Testis (tissue), 5 donors: ENCODE results near the gene MEA1. TPM values are rescaled to one million over a fixed set of nuclear protein-coding genes. Genes with fewer than 3 reads are reported as not detected.

Source experiments
- DNase-seq: peaks from one replicate; pipeline ENCODE4 v3.0.0-alpha.2; 2019
- H3K27ac ChIP-seq, 2 donors: fragments of 200-600 bp; sonication (generic); one replicate each; pipeline ENCODE4 v1.5.1; 2019
- H3K27me3 ChIP-seq: fragments of 200-600 bp; sonication (generic); one replicate; pipeline ENCODE4 v1.5.1; 2019
- H3K36me3 ChIP-seq: fragments of 200-600 bp; sonication (generic); one replicate; pipeline ENCODE4 v1.5.1; 2017; ENCODE audit warnings: low read depth; ENCODE audit errors: missing control alignments
- H3K4me1 ChIP-seq: fragments of 200-600 bp; sonication (generic); one replicate; pipeline ENCODE4 v1.5.1; 2019
- H3K4me3 ChIP-seq, 2 donors: fragments of 200-600 bp; sonication (generic); one replicate each; pipeline ENCODE4 v1.5.1; 2017 to 2019
- H3K9me3 ChIP-seq: fragments of 200-600 bp; sonication (generic); one replicate; pipeline ENCODE4 v1.5.1; 2017
- POLR2A ChIP-seq: fragments of 450-650 bp; IDR thresholded peaks from one replicate; pipeline ENCODE4 v1.6.1; 2017; ENCODE audit warnings: antibody characterized with exemption, mild to moderate bottlenecking, moderate library complexity
- WGBS, 2 donors: methylation state at CpG; one replicate each; pipeline ENCODE4 v1.1.5; 2018; 5-methylcytosine and 5-hydroxymethylcytosine counted together
- intact Hi-C: fragments of 100-400 bp; cut with DNase I; formaldehyde crosslinking; loops from one replicate; pipeline ENCODE4 v1.15.1; 2023; ENCODE audit warnings: low total_unique reads
- long read RNA-seq, 2 donors: transcript quantifications; one replicate each; lab custom pipeline, GENCODE V29; 2026
- polyA plus RNA-seq: library from polyadenylated mRNA; stranded (reverse); fragments of 350-450 nt; fragmentation: Illumina TruSeq; extraction: RNeasy Lipid Tissue Mini Kit (QIAGEN cat#74804); gene quantifications from one replicate; pipeline ENCODE4 v1.2.3, GENCODE V29; 2014; ENCODE audit warnings: low read depth, low replicate concordance; ENCODE audit not compliant: insufficient read depth
- total RNA-seq, 2 donors: library from RNA; depleted of rRNA; stranded (reverse); fragments of >200 nt; gene quantifications; one replicate each; pipeline ENCODE4 v1.2.3, GENCODE V29; 2016
- TF ChIP-seq, protein P1 (sequence below), 3 experiments: fragments of 450-650 bp in 2 of 3; fragments of 200-600 bp in 1 of 3; sonication (generic) in 1 of 3; IDR thresholded peaks; one replicate each; pipeline ENCODE4 v1.5.1; 2016 to 2019; ENCODE audit warnings: antibody characterized with exemption in 3 of 3, mild to moderate bottlenecking in 2 of 3, moderate library complexity in 1 of 3

MEA1 gene
- total RNA-seq, result 100 to 1,000 TPM; 132 to 175 TPM
- polyA plus RNA-seq, result 522 TPM
- long read RNA-seq, donor 1, transcript MEA1-204 (4 exons, 1,004 nt), result major isoform, 53 of 248 reads
- long read RNA-seq, donor 1, transcript MEA1-201 (4 exons, 1,089 nt), result minor isoform, 5 of 248 reads
- long read RNA-seq, donor 1, transcript MEA1-202 (3 exons, 2,152 nt), result minor isoform, 36 of 248 reads
- long read RNA-seq, donor 1, partial matches to known transcripts, result 154 of 248 reads
- long read RNA-seq, donor 1, other reads (novel, unspliced or antisense), result 0 of 248 reads
- long read RNA-seq, donor 2, transcript MEA1-204 (4 exons, 1,004 nt), result major isoform, 35 of 59 reads
- long read RNA-seq, donor 2, transcript MEA1-202 (3 exons, 2,152 nt), result minor isoform, 13 of 59 reads
- long read RNA-seq, donor 2, partial matches to known transcripts, result 10 of 59 reads
- long read RNA-seq, donor 2, other reads (novel, unspliced or antisense), result 0 of 59 reads

DNA sequence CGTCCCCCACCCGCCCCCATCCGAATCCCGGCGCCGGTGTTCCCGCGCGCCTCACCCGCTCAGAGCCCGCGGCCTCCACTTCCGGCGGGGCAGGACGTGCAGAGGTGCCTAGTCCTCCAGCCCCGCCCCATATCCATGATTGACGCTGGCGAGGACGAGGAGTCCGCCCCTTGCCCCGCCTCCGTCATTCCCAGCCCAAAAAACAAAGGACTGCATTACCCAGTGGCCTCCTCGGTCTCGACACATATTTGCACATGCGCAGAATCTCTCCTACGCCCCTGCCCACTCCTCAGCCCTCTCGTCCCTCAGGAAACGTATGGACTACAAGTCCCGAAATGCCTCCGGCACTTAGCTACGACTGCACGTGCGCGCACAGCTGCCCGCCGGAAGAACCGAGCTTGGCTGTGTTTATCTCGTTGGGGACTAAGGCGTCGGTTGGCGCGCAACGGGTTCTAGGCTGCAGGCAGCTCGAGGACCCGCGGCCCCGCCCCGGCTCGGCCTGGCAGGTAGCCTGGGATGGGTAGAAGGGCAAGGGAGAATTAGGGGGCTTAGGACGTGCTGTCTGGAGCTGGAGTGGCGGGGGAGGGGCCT, at the start of gene MEA1, which contains the start of gene KLHDC3:
Gene MEA1 (minus strand): TSS at position 104 of the 591 bp plus-strand sequence. CDS start 133 bp downstream, outside the sequence.
Gene KLHDC3 (plus strand): TSS at position 407 of the 591 bp plus-strand sequence. CDS start 2,944 bp downstream, outside the sequence.
- Histone ChIP-seq H3K4me3 (peak within 1 kb of the TSS; percentile 66 to 93), H3K36me3 (no peaks in the 10 kb centered on the region), H3K27ac (peak within 1 kb of the TSS; percentile 76), H3K9me3 (no peaks in the 10 kb centered on the region), H3K27me3 (no peaks in the 10 kb centered on the region), H3K4me1 (peaks cover 32% of the 10 kb centered on the region)
- intact Hi-C loops, result loop anchor here (5.0 kb wide), 1 partner anchor 128 kb away; no protein-coding TSS in a partner anchor
- peak; percentile 16 for TF ChIP-seq POLR2A
- TF ChIP-seq, protein P1, sequence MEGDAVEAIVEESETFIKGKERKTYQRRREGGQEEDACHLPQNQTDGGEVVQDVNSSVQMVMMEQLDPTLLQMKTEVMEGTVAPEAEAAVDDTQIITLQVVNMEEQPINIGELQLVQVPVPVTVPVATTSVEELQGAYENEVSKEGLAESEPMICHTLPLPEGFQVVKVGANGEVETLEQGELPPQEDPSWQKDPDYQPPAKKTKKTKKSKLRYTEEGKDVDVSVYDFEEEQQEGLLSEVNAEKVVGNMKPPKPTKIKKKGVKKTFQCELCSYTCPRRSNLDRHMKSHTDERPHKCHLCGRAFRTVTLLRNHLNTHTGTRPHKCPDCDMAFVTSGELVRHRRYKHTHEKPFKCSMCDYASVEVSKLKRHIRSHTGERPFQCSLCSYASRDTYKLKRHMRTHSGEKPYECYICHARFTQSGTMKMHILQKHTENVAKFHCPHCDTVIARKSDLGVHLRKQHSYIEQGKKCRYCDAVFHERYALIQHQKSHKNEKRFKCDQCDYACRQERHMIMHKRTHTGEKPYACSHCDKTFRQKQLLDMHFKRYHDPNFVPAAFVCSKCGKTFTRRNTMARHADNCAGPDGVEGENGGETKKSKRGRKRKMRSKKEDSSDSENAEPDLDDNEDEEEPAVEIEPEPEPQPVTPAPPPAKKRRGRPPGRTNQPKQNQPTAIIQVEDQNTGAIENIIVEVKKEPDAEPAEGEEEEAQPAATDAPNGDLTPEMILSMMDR (IDR thresholded peaks at IDR 0.05), result no peak
- peak; percentile 100 for DNase-seq
- WGBS, 2 donors, result 0% methylated on average over 36 to 50 of the region's 51 CpGs

DNA sequence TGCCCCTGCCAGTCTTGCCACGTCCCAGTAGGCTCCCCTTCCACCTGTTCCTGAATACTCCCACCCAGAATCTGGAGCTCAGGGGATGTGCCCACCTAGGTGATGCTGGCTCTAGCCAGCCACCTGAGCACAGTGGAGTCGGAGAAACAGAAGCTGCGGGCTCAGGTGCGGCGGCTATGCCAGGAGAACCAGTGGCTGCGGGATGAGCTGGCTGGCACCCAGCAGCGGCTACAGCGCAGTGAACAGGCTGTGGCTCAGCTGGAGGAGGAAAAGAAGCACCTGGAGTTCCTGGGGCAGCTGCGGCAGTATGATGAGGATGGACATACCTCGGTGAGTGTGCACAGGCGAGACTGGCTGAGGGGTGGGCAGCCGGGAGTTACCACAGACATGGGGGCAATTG, 49.1 kb upstream of the MEA1 start:
- Histone ChIP-seq H3K4me1 (peaks cover 20% of the 10 kb centered on the region), H3K36me3 (no peaks in the 10 kb centered on the region), H3K27me3 (no peaks in the 10 kb centered on the region), H3K27ac (no peak overlapping the region), H3K4me3 (no peak overlapping the region), H3K9me3 (no peaks in the 10 kb centered on the region)
- intact Hi-C loops, result no loop called here
- TF ChIP-seq POLR2A, result no peak
- TF ChIP-seq, protein P1 (IDR thresholded peaks at IDR 0.05), result no peak
- WGBS, 2 donors, result 91 to 95% methylated on average over 11 to 12 of the region's 12 CpGs
- DNase-seq, result no peak

DNA sequence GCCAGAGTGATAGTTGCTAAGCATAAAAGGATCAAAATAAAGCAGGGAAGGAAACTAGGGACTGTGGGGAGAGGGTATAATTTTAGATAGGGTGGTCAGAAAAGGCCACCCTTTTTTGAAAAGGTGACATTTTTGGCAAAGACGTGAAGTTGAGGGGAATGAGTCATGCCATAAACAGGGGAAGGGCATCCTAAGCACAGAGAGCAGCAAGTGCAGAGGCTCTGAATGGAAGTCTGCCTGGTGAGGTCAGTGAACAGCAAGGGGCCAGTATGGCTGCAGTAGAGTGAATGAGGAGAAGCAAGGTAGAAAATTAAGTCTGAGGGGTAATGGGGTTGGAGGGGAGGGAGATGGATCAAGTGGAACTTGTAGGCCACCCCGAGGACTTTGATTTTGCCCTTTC, 48.1 kb upstream of the MEA1 start:
- no peaks in the 10 kb centered on the region for H3K36me3 ChIP-seq
- no peaks in the 10 kb centered on the region for H3K27me3 ChIP-seq
- peaks cover 20% of the 10 kb centered on the region for H3K4me1 ChIP-seq
- DNase-seq, result no peak
- WGBS, 2 donors, result 76 to 82% methylated on average over 2 of the region's 2 CpGs
- no peak overlapping the region for H3K27ac ChIP-seq
- no peaks in the 10 kb centered on the region for H3K9me3 ChIP-seq
- intact Hi-C loops, result no loop called here
- no peak overlapping the region for H3K4me3 ChIP-seq
- no peak for TF ChIP-seq POLR2A
- TF ChIP-seq, protein P1 (IDR thresholded peaks at IDR 0.05), result no peak

DNA sequence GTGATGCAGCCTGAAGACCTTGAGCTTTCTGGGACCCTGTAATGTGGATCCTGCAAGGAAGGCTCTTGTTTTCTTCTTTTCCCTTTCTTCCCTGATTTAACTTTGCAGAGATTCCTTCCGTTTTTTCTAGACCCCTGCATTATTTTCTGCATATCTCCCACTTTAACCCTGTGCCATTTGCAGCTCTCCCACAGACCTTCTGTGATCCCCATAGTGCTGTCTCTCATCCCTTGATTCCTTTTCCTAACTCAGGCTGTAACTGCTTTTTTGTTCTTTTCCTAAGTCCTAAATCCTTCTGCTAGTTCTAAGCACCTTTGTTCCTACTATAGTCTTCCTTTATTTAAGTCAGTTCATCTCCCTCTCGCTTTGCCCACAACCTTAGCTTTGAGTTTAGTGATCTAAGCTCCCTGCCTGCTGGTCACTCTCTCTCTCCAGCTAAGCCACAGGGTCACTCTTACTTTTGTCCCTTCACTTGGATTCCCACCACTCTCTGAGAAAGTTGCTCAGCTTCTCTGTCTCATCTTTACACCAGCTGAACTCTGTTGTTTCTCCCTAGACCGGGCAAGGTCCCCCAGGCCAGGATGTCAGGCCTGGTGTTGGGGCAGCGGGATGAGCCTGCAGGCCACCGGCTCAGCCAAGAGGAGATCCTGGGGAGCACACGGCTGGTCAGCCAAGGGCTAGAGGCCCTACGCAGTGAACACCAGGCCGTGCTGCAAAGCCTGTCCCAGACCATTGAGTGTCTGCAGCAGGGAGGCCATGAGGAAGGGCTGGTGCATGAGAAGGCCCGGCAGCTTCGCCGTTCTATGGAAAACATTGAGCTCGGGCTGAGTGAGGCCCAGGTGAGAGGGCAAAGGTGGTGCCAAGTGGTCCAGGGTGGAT, 47.2 kb upstream of the MEA1 start:
- intact Hi-C loops, result no loop called here
- peak overlapping the region in 1 of 2 donors; percentile 80 for H3K27ac ChIP-seq
- WGBS, 2 donors, result 81 to 87% methylated on average over 9 to 12 of the region's 12 CpGs
- peaks cover 20% of the 10 kb centered on the region for H3K4me1 ChIP-seq
- H3K27me3 ChIP-seq, result no peaks in the 10 kb centered on the region
- TF ChIP-seq POLR2A, result no peak
- TF ChIP-seq, protein P1 (IDR thresholded peaks at IDR 0.05), result no peak
- H3K36me3 ChIP-seq, result no peaks in the 10 kb centered on the region
- peak overlapping the region in 1 of 2 donors; percentile 87 for H3K4me3 ChIP-seq
- no peak for DNase-seq
- H3K9me3 ChIP-seq, result no peaks in the 10 kb centered on the region
